ENCODE results near the gene PCDHB7.

DNA sequence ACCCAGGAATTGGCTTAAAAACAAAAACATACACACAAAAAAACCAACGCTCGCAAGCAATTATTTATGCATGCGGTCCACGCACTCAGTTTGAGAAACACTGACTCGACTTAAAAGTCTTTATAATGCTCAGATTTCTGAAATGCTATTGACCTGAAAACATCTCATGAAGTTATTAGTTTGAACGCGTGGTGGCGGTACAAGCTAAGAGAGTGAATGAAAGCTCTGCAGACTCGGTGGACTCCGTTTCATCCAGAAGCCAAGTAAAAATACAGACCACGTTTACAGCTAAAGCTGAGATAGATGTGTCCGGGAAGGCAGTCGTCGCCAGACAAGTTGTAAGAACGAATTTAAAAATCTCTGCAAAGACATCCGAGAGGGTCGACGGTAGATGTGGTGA is 22.6 kb upstream of the PCDHB7 start, which contains the start of gene PCDHB6:
- TF ChIP-seq, protein P1, sequence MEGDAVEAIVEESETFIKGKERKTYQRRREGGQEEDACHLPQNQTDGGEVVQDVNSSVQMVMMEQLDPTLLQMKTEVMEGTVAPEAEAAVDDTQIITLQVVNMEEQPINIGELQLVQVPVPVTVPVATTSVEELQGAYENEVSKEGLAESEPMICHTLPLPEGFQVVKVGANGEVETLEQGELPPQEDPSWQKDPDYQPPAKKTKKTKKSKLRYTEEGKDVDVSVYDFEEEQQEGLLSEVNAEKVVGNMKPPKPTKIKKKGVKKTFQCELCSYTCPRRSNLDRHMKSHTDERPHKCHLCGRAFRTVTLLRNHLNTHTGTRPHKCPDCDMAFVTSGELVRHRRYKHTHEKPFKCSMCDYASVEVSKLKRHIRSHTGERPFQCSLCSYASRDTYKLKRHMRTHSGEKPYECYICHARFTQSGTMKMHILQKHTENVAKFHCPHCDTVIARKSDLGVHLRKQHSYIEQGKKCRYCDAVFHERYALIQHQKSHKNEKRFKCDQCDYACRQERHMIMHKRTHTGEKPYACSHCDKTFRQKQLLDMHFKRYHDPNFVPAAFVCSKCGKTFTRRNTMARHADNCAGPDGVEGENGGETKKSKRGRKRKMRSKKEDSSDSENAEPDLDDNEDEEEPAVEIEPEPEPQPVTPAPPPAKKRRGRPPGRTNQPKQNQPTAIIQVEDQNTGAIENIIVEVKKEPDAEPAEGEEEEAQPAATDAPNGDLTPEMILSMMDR (IDR thresholded peaks at IDR 0.05), result no peak
- TF ChIP-seq POLR2AphosphoS5 (IDR thresholded peaks at IDR 0.05), result no peak

Data from sigmoid colon (tissue), 4 donors.